K562 (cell line): Measurements from ENCODE around the gene SMARCA4. TPM values are rescaled to one million over a fixed set of nuclear protein-coding genes. Genes with fewer than 3 reads are reported as not detected.

Experiments
- ASH1L ChIP-seq: fragments of 450-650 bp; IDR thresholded peaks from 2 replicates; pipeline ENCODE4 v1.6.1; 2018; ENCODE audit warnings: borderline replicate concordance, mild to moderate bottlenecking, low read depth; ENCODE audit not compliant: partially characterized antibody
- CEBPB ChIP-seq: fragments of 450-650 bp; IDR thresholded peaks from 2 replicates; pipeline ENCODE4 v1.6.1; 2016; ENCODE audit warnings: missing genetic modification characterization, missing compliant biosample characterization
- CHD4 ChIP-seq: fragments of 200-600 bp; sonication (generic); IDR thresholded peaks from 3 replicates; pipeline ENCODE4 v1.6.1; 2012; ENCODE audit warnings: low read depth, mild to moderate bottlenecking, mixed read lengths, low read length, inconsistent platforms; ENCODE audit not compliant: insufficient read depth, insufficient replicate concordance, poor library complexity, severe bottlenecking
- CTCF ChIP-seq, 3 experiments: IDR thresholded peaks in 2 of 3; conservative IDR thresholded peaks in 1 of 3; 2 replicates each; pipeline ENCODE4 v1.5.1; 2011 to 2012; ENCODE audit warnings: low read length in 3 of 3, mild to moderate bottlenecking in 3 of 3, control low read depth in 2 of 3, improper control_type of control experiment in 1 of 3, inconsistent platforms in 1 of 3, low read depth in 1 of 3, mixed read lengths in 1 of 3, moderate library complexity in 1 of 3; ENCODE audit not compliant: insufficient read depth in 2 of 3
- ERF ChIP-seq: fragments of 450-650 bp; formaldehyde crosslinking; IDR thresholded peaks from 2 replicates; pipeline ENCODE4 v1.4.0; 2020; ENCODE audit warnings: mild to moderate bottlenecking, mixed read lengths
- ETV1 ChIP-seq: fragments of 450-650 bp; conservative IDR thresholded peaks from 2 replicates; pipeline ENCODE4 v1.6.1; 2016; ENCODE audit warnings: missing genetic modification characterization, control low read depth, low read depth, missing compliant biosample characterization
- FOXJ2 ChIP-seq: fragments of 200-800 bp; sonication (Bioruptor generic); IDR thresholded peaks from 2 replicates; pipeline ENCODE4 v1.6.1; 2016; ENCODE audit warnings: missing genetic modification characterization, missing compliant biosample characterization
- GATAD2B ChIP-seq: fragments of 450-650 bp; IDR thresholded peaks from 2 replicates; pipeline ENCODE4 v1.6.1; 2017; ENCODE audit warnings: mild to moderate bottlenecking, borderline replicate concordance
- HMG20A ChIP-seq: fragments of 450-650 bp; formaldehyde crosslinking; conservative IDR thresholded peaks from 2 replicates; pipeline ENCODE4 v1.4.0; 2020; ENCODE audit warnings: mild to moderate bottlenecking, mixed read lengths
- HSF4 ChIP-seq: fragments of 250-450 bp; sonication (Bioruptor Pico); IDR thresholded peaks from 2 replicates; pipeline ENCODE4 v2.1.2; 2022; ENCODE audit warnings: mild to moderate bottlenecking, moderate library complexity, borderline replicate concordance
- PCBP2 ChIP-seq: fragments of 200-400 bp; formaldehyde crosslinking; IDR thresholded peaks from 2 replicates; pipeline ENCODE4 v1.6.1; 2018; ENCODE audit warnings: low read length, low read depth, mild to moderate bottlenecking, moderate library complexity; ENCODE audit not compliant: poor library complexity, severe bottlenecking
- PHF21A ChIP-seq: fragments of 450-650 bp; IDR thresholded peaks from 2 replicates; pipeline ENCODE4 v1.6.1; 2017; ENCODE audit warnings: low read depth, borderline replicate concordance
- RBM17 ChIP-seq: fragments of 200-400 bp; formaldehyde crosslinking; IDR thresholded peaks from 2 replicates; pipeline ENCODE4 v1.6.1; 2017; ENCODE audit warnings: low read depth, mild to moderate bottlenecking, low read length, borderline replicate concordance
- RNF219 ChIP-seq: fragments of 250-450 bp; sonication (Bioruptor Pico); IDR thresholded peaks from 2 replicates; pipeline ENCODE4 v1.5.0; 2022; ENCODE audit warnings: mild to moderate bottlenecking
- XRCC5 ChIP-seq: fragments of 200-400 bp; formaldehyde crosslinking; IDR thresholded peaks from 2 replicates; pipeline ENCODE4 v1.6.1; 2017; ENCODE audit warnings: low read depth, mild to moderate bottlenecking, low read length
- ZBED1 ChIP-seq: IDR thresholded peaks from 2 replicates; pipeline ENCODE4 v1.6.1; 2014
- ZBTB1 ChIP-seq: sonication (generic); formaldehyde crosslinking; IDR thresholded peaks from 2 replicates; pipeline ENCODE4 v1.8.1; 2023; ENCODE audit warnings: missing genetic modification reagents, low read depth, mild to moderate bottlenecking, borderline replicate concordance
- ZNF134 ChIP-seq: fragments of 250-450 bp; sonication (Bioruptor Pico); conservative IDR thresholded peaks from 2 replicates; pipeline ENCODE4 v1.4.0; 2020
- ZNF277 ChIP-seq: fragments of 250-450 bp; sonication (Bioruptor Pico); IDR thresholded peaks from 2 replicates; pipeline ENCODE4 v1.8.0; 2022; ENCODE audit warnings: inconsistent platforms, mild to moderate bottlenecking, moderate library complexity, borderline replicate concordance
- ZNF3 ChIP-seq: fragments of 250-450 bp; sonication (Bioruptor Pico); IDR thresholded peaks from 2 replicates; pipeline ENCODE4 v1.5.0; 2021; ENCODE audit warnings: mild to moderate bottlenecking, moderate library complexity
- ZNF764 ChIP-seq: fragments of 250-450 bp; sonication (Bioruptor Pico); IDR thresholded peaks from 2 replicates; pipeline ENCODE4 v1.4.0; 2020; ENCODE audit warnings: low read depth, mild to moderate bottlenecking, moderate library complexity
- ZSCAN32 ChIP-seq: fragments of 450-650 bp; formaldehyde crosslinking; IDR thresholded peaks from 2 replicates; pipeline ENCODE4 v1.4.0; 2020; ENCODE audit warnings: mild to moderate bottlenecking, moderate library complexity
- polyA plus RNA-seq, 8 experiments: library from polyadenylated mRNA; depleted of rRNA in 4 of 8; stranded (reverse) in 5 of 8; unstranded in 3 of 8; fragments of >200 nt; fragmentation: Nextera tagmentation in 2 of 8; fragmentation: Illumina TruSeq in 1 of 8; extraction: Ambion mirVana in 2 of 8; extraction: Trizol in 1 of 8; gene quantifications; 2 replicates each; pipeline versions ENCODE4 v1.2.1 to v1.2.3, GENCODE V29; 2011 to 2014; ENCODE audit warnings: inconsistent platforms in 1 of 8, missing spikeins in 1 of 8
- total RNA-seq, 7 experiments: library from RNA; depleted of rRNA in 6 of 7; stranded (reverse); fragments of >200 nt in 6 of 7; fragmentation: Illumina TruSeq in 2 of 7; extraction: Trizol in 2 of 7; gene quantifications; 2 replicates each; pipeline versions ENCODE4 v1.2.1 to v1.2.3, GENCODE V29; 2011 to 2021; ENCODE audit warnings: low replicate concordance in 1 of 7

Gene SMARCA4
- total and polyA plus RNA-seq, 9 of the 15 experiments (the other 6 are each of a cell fraction or from before 2014, with no cell fraction given) = 19.3 to 207 (median 52.1) TPM

- TF ChIP-seq CTCF (IDR thresholded peaks at IDR 0.05 in 2 of 3, conservative IDR thresholded peaks at IDR 0.05 in 1 of 3; ENCODE audit: insufficient read depth in 2 of 3, low read depth in 1 of 3, low read length in 3 of 3) = peak in 1 of 3 experiments; percentile 28; a peak in 2 of 6 replicates
- TF ChIP-seq ZNF3 (CRISPR knock-in tag) = no peak
- no peak for TF ChIP-seq ZSCAN32 (CRISPR knock-in tag)
- no peak for TF ChIP-seq GATAD2B
- no peak for TF ChIP-seq PCBP2
- TF ChIP-seq FOXJ2 (tag) = no peak
- TF ChIP-seq CHD4 = no peak
- TF ChIP-seq HSF4 (CRISPR knock-in tag) = no peak
- no peak for TF ChIP-seq ZNF277 (CRISPR knock-in tag)
- TF ChIP-seq ZNF764 (CRISPR knock-in tag) = no peak
- no peak for TF ChIP-seq PHF21A
- TF ChIP-seq XRCC5 = 0 out of 2 replicates have a peak, but pooled peaks have one; percentile 19
- TF ChIP-seq ZNF134 = 0 out of 2 replicates have a peak, but pooled peaks have one; percentile 27
- TF ChIP-seq ZBED1 = peak; percentile 91
- TF ChIP-seq RBM17 = no peak
- TF ChIP-seq CEBPB (tag) = no peak
- no peak for TF ChIP-seq HMG20A (CRISPR knock-in tag)
- TF ChIP-seq ERF (CRISPR knock-in tag) = peak; percentile 69; the same call in 1 of the 2 replicates
- no peak for TF ChIP-seq ASH1L
- peak; percentile 49 for TF ChIP-seq ETV1 (tag)
- TF ChIP-seq RNF219 = no peak
- TF ChIP-seq ZBTB1 (CRISPR knock-in tag) = no peak
These were observed 129.6 kb downstream of the SMARCA4 start (continued) for GRCh38 chr19:11090264-11090996.
